H1 (cell line): ENCODE measurements around the gene RAB1B. TPM values are rescaled to one million over a fixed set of nuclear protein-coding genes. Genes with fewer than 3 reads are reported as not detected.

ENCODE experiments used
- CTCF ChIA-PET: fragments of 300-600 bp; sonication (Branson Sonifier 250); formaldehyde crosslinking; loops from one replicate; lab custom pipeline; 2021; ENCODE audit not compliant: partially characterized antibody; lab: Charles Lee
- POLR2A ChIA-PET: fragments of 300-600 bp; sonication (Branson Sonifier 250); formaldehyde crosslinking; loops from one replicate; lab custom pipeline; 2021; ENCODE audit warnings: inconsistent platforms; ENCODE audit not compliant: partially characterized antibody; lab: Charles Lee
- DNase-seq, 2 experiments: peaks; one replicate each; pipeline versions ENCODE4 v3.0.0 to v3.0.0-alpha.2; 2010 to 2022; ENCODE audit warnings: low spot score in 2 of 2, low read depth in 1 of 2, mixed read lengths in 1 of 2
- FAIRE-seq: peaks from 2 replicates; lab custom pipeline; 2011; peaks lifted over from hg19 to GRCh38; lab: Jason Lieb, UNC
- H2AFZ ChIP-seq: 2 replicates; pipeline ENCODE4 v1.8.1; 2012; ENCODE audit warnings: low read length, inconsistent platforms
- H2AK5ac ChIP-seq: 2 replicates; pipeline ENCODE4 v1.6.1; 2013; ENCODE audit warnings: low read depth, low read length
- H2BK120ac ChIP-seq: replicated peaks from 2 replicates; pipeline ENCODE3; 2013; ENCODE audit warnings: low read depth, low read length, inconsistent platforms
- H2BK12ac ChIP-seq: 2 replicates; pipeline ENCODE4 v1.6.1; 2013; ENCODE audit warnings: low read depth, low read length
- H2BK15ac ChIP-seq: 2 replicates; pipeline ENCODE4 v1.6.1; 2013; ENCODE audit warnings: low read length
- H2BK20ac ChIP-seq: 2 replicates; pipeline ENCODE4 v1.6.1; 2013; ENCODE audit warnings: low read length
- H2BK5ac ChIP-seq: 2 replicates; pipeline ENCODE4 v1.6.1; 2013; ENCODE audit warnings: low read depth, low read length
- H3K14ac ChIP-seq: 2 replicates; pipeline ENCODE4 v1.6.1; 2013; ENCODE audit warnings: inconsistent platforms; ENCODE audit not compliant: insufficient read length
- H3K18ac ChIP-seq: 2 replicates; pipeline ENCODE4 v1.6.1; 2013; ENCODE audit warnings: low read length; ENCODE audit errors: extremely low read depth
- H3K23ac ChIP-seq: 2 replicates; pipeline ENCODE4 v1.6.1; 2013; ENCODE audit warnings: inconsistent platforms; ENCODE audit not compliant: insufficient read length
- H3K23me2 ChIP-seq: 2 replicates; pipeline ENCODE4 v1.6.1; 2013; ENCODE audit warnings: low read depth, low read length
- H3K27ac ChIP-seq: 2 replicates; pipeline ENCODE4 v1.6.1; 2011; ENCODE audit warnings: low read depth, low read length, inconsistent platforms
- H3K27me3 ChIP-seq, 4 experiments: replicated peaks in 1 of 4; 1 replicate in 1 of 4; 2 replicates in 3 of 4; pipeline versions ENCODE4 v1.6.1 to v1.8.1; 2011 to 2013; ENCODE audit warnings: low read length in 3 of 4, mild to moderate bottlenecking in 3 of 4, inconsistent platforms in 2 of 4, mixed read lengths in 2 of 4, moderate library complexity in 1 of 4; ENCODE audit not compliant: control insufficient read depth in 3 of 4, insufficient read depth in 3 of 4; ENCODE audit errors: extremely low read depth in 1 of 4
- H3K36me3 ChIP-seq, 4 experiments: 2 replicates each; pipeline versions ENCODE4 v1.6.1 to v1.8.1; 2011 to 2013; ENCODE audit warnings: mild to moderate bottlenecking in 4 of 4, low read length in 3 of 4, moderate library complexity in 2 of 4, control low read depth in 1 of 4, inconsistent platforms in 1 of 4; ENCODE audit not compliant: insufficient read depth in 4 of 4, control insufficient read depth in 2 of 4
- H3K4ac ChIP-seq: replicated peaks from 2 replicates; pipeline ENCODE3; 2013; ENCODE audit warnings: low read length, low read depth, mixed read lengths, inconsistent platforms; ENCODE audit not compliant: insufficient read length
- H3K4me1 ChIP-seq, 4 experiments: replicated peaks in 1 of 4; 1 replicate in 1 of 4; 2 replicates in 3 of 4; pipeline versions ENCODE4 v1.6.1 to v1.8.1; 2011 to 2013; ENCODE audit warnings: low read length in 3 of 4, inconsistent platforms in 2 of 4, mixed read lengths in 1 of 4; ENCODE audit not compliant: insufficient read depth in 4 of 4, control insufficient read depth in 3 of 4
- H3K4me2 ChIP-seq, 2 experiments: 2 replicates each; pipeline versions ENCODE4 v1.6.1 to v1.8.1; 2011 to 2013; ENCODE audit warnings: low read depth in 2 of 2, low read length in 2 of 2, control low read depth in 1 of 2, inconsistent platforms in 1 of 2, mild to moderate bottlenecking in 1 of 2; ENCODE audit not compliant: insufficient read depth in 1 of 2
- H3K4me3 ChIP-seq, 4 experiments: fragments of 200-600, 300-600 bp in 1 of 4; sonication (generic), shearing (Covaris generic), sonication (Bioruptor Twin) in 1 of 4; 2 replicates each; pipeline versions ENCODE4 v1.5.1 to v1.8.1; 2011 to 2016; ENCODE audit warnings: low read length in 4 of 4, low read depth in 3 of 4, control low read depth in 2 of 4, inconsistent platforms in 2 of 4, mild to moderate bottlenecking in 2 of 4, mixed read lengths in 1 of 4, moderate library complexity in 1 of 4; ENCODE audit not compliant: insufficient read depth in 2 of 4; ENCODE audit errors: extremely low read depth in 1 of 4
- H3K56ac ChIP-seq: replicated peaks from 2 replicates; pipeline ENCODE3; 2013; ENCODE audit warnings: low read depth, mild to moderate bottlenecking, mixed read lengths, low read length, inconsistent platforms; ENCODE audit not compliant: insufficient read length
- H3K79me1 ChIP-seq: 2 replicates; pipeline ENCODE4 v1.6.1; 2013; ENCODE audit warnings: low read depth, low read length, control low read depth
- H3K79me2 ChIP-seq, 2 experiments: 2 replicates each; pipeline versions ENCODE4 v1.6.1 to v1.8.1; 2012 to 2013; ENCODE audit warnings: low read length in 2 of 2, mild to moderate bottlenecking in 2 of 2, inconsistent platforms in 1 of 2; ENCODE audit not compliant: insufficient read depth in 2 of 2, control insufficient read depth in 1 of 2
- H3K9ac ChIP-seq, 4 experiments: replicated peaks in 1 of 4; 1 replicate in 1 of 4; 2 replicates in 3 of 4; pipeline versions ENCODE4 v1.6.1 to v1.8.1; 2011 to 2013; ENCODE audit warnings: low read depth in 3 of 4, low read length in 3 of 4, control low read depth in 2 of 4, mild to moderate bottlenecking in 2 of 4, moderate library complexity in 2 of 4, inconsistent platforms in 1 of 4; ENCODE audit errors: extremely low read depth in 1 of 4
- H3K9me3 ChIP-seq, 2 experiments: 2 replicates each; pipeline versions ENCODE4 v1.6.1 to v1.8.1; 2012 to 2013; ENCODE audit warnings: mild to moderate bottlenecking in 2 of 2, moderate library complexity in 2 of 2, control low read depth in 1 of 2, inconsistent platforms in 1 of 2, low read depth in 1 of 2, low read length in 1 of 2, mixed read lengths in 1 of 2; ENCODE audit not compliant: insufficient read depth in 2 of 2
- H4K20me1 ChIP-seq, 2 experiments: replicated peaks in 1 of 2; 2 replicates each; pipeline versions ENCODE3 to v1.8.1; 2011 to 2013; ENCODE audit warnings: inconsistent platforms in 2 of 2, low read length in 2 of 2, mild to moderate bottlenecking in 1 of 2; ENCODE audit not compliant: insufficient read depth in 2 of 2, control insufficient read depth in 1 of 2
- H4K5ac ChIP-seq: 2 replicates; pipeline ENCODE4 v1.6.1; 2013; ENCODE audit warnings: low read length, low read depth, mixed read lengths, inconsistent platforms; ENCODE audit not compliant: insufficient read length
- H4K8ac ChIP-seq: 2 replicates; pipeline ENCODE4 v1.8.0; 2013; ENCODE audit warnings: mild to moderate bottlenecking, moderate library complexity, low read length, inconsistent platforms; ENCODE audit not compliant: insufficient read depth; ENCODE audit errors: extremely low read depth
- H4K91ac ChIP-seq: replicated peaks from 2 replicates; pipeline ENCODE3; 2013; ENCODE audit warnings: low read length, mixed read lengths, inconsistent platforms; ENCODE audit not compliant: insufficient read length
- CREB1 ChIP-seq: IDR thresholded peaks from 2 replicates; pipeline ENCODE4 v1.6.1; 2012; ENCODE audit warnings: inconsistent platforms
- POLR2A ChIP-seq, 2 experiments: IDR thresholded peaks; 1 replicate in 1 of 2; 2 replicates in 1 of 2; pipeline ENCODE4 v1.6.1; 2011; ENCODE audit warnings: low read depth in 2 of 2, low read length in 2 of 2, mild to moderate bottlenecking in 2 of 2; ENCODE audit errors: control extremely low read depth in 1 of 2
- RBBP5 ChIP-seq: IDR thresholded peaks from 2 replicates; pipeline ENCODE4 v1.7.1; 2012; ENCODE audit warnings: low read depth, mild to moderate bottlenecking, inconsistent platforms, low read length, moderate library complexity, borderline replicate concordance
- SAP30 ChIP-seq: fragments of 300-600 bp; sonication (generic); IDR thresholded peaks from 2 replicates; pipeline ENCODE4 v1.7.1; 2012; ENCODE audit warnings: low read length, moderate library complexity, mild to moderate bottlenecking, inconsistent platforms; ENCODE audit not compliant: insufficient read depth, insufficient replicate concordance
- YY1 ChIP-seq: IDR thresholded peaks from 2 replicates; pipeline ENCODE4 v1.6.1; 2011; ENCODE audit warnings: low read depth, mild to moderate bottlenecking, low read length
- WGBS, 2 experiments: shearing (Covaris generic) in 1 of 2; methylation state at CpG; one replicate each; pipeline versions ENCODE4 v1.1.6 to v1.1.7; 2013 to 2015; ENCODE audit warnings: low lambda C conversion rate in 2 of 2, mixed read lengths in 2 of 2, inconsistent platforms in 1 of 2, low coverage in 1 of 2, missing lambda C conversion rate in 1 of 2; ENCODE audit not compliant: insufficient replicate concordance in 2 of 2, insufficient coverage in 1 of 2, insufficient read length in 1 of 2; ENCODE audit errors: extremely low coverage in 1 of 2, missing lambda C conversion rate in 1 of 2; 5-methylcytosine and 5-hydroxymethylcytosine counted together
- polyA plus RNA-seq, 7 experiments: library from polyadenylated mRNA; depleted of rRNA in 3 of 7; stranded (reverse) in 5 of 7; unstranded in 2 of 7; fragments of >200 nt in 5 of 7; fragments of 200-250 nt in 2 of 7; gene quantifications; 1 replicate in 5 of 7; 2 replicates in 1 of 7; 4 replicates in 1 of 7; pipeline versions ENCODE4 v1.2.1 to v1.2.3, GENCODE V29; 2011 to 2013; ENCODE audit warnings: missing spikeins in 2 of 7, mixed read lengths in 2 of 7
- total RNA-seq: library from RNA; stranded (reverse); fragmentation: NEBNext Ultra II Directional; extraction: Animal tissue kit (Norgen Biotek cat#: 25700); gene quantifications from 2 replicates; pipeline ENCODE4 v1.2.1, GENCODE V29; 2021

The RAB1B gene
- total and polyA plus RNA-seq, 2 of the 8 experiments (the other 6 are each of a cell fraction or from before 2014, with no cell fraction given) = 100 to 217 TPM

GRCh38 chr11:66275984-66276612, 7.7 kb downstream of the RAB1B start:
- Histone ChIP-seq H3K79me1 (no peaks in the 10 kb centered on the region; the same call in 1 of the 2 replicates), H4K20me1 (peaks cover 0 to 10% of the 10 kb centered on the region in 2 experiments), H3K56ac (no peak overlapping the region), H3K9ac (no peak overlapping the region), H3K18ac (no peak overlapping the region), H2BK12ac (no peak overlapping the region), H3K36me3 (peaks cover 4 to 32% (median 15%) of the 10 kb centered on the region in 4 experiments), H3K79me2 (no peaks in the 10 kb centered on the region), H4K5ac (no peak overlapping the region), H3K27me3 (peaks cover 0 to 4% (median under 1%) of the 10 kb centered on the region in 4 experiments; a peak in 2 of 7 replicates), H3K27ac (no peak overlapping the region), H3K14ac (no peak overlapping the region), H4K8ac (peak overlapping the region; percentile 35; the same call in 1 of the 2 replicates), H2BK5ac (no peak overlapping the region), H2AK5ac (no peak overlapping the region), H2AFZ (no peak overlapping the region), H3K4me1 (peaks cover 0 to 12% (median 3%) of the 10 kb centered on the region in 4 experiments; a peak in 5 of 7 replicates), H2BK15ac (no peak overlapping the region), H3K23ac (no peak overlapping the region), H2BK120ac (no peak overlapping the region), H4K91ac (no peak overlapping the region), H3K23me2 (peaks cover 4% of the 10 kb centered on the region; the same call in 1 of the 2 replicates), H2BK20ac (no peak overlapping the region), H3K4me2 (no peak overlapping the region), H3K4me3 (no peak overlapping the region), H3K9me3 (no peaks in the 10 kb centered on the region), H3K4ac (no peak overlapping the region)
- 93% methylated on average over 11 of the region's 14 CpGs; no CpG with 5 or more reads in 1 of the 2 experiments for WGBS, 2 experiments
- DNase-seq (no peak), FAIRE-seq (no peak)
- TF ChIP-seq POLR2A (IDR thresholded peaks at IDR 0.05; ENCODE audit: control extremely low read depth in 1 of 2, low read depth in 2 of 2, low read length in 2 of 2) = no peak
- TF ChIP-seq CREB1 = no peak
- TF ChIP-seq YY1 = no peak
- no peak for TF ChIP-seq RBBP5
- TF ChIP-seq SAP30 = no peak
- ChIA-PET CTCF (no interaction called here), POLR2A (interaction anchor here (1.2 kb wide), 2 partner anchors 10 kb away, joined by 3 read pairs; no protein-coding TSS in a partner anchor)
